HG03520 (cell line): Measurements from ENCODE around the gene FBXL2.
"Not testable (repeated sequence)": the region's sequence is repeated elsewhere in the genome, so short reads cannot be mapped to it uniquely, and the experiment has no call there.

Experiments
- ATAC-seq: cut with Tn5 transposase; IDR thresholded peaks from one replicate; pipeline ENCODE4 v1.9.1; 2021; ENCODE audit warnings: mild to moderate bottlenecking, moderate library complexity; ENCODE audit not compliant: unreplicated experiment

The FBXL2 gene

DNA sequence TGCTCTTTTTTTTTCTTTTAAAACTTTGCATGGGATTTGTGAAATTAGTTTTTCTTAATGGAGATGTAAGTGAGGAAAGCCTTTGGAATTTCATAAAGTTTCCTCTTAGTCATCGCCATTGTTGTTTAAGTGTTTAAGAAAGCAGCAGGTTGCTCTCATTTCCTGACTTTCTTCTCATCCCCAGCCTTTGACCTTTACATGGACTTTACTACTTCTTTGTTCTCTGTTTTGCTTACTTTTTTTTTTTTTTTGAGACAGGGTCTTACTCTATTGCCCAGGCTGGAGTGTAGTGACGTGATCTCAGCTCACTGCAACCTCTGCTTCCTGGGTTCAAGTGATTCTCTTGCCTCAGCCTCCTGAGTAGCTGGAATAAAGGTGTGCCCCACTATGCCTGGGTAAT is 38.6 kb downstream of the FBXL2 start:
- ATAC-seq = no peak

DNA sequence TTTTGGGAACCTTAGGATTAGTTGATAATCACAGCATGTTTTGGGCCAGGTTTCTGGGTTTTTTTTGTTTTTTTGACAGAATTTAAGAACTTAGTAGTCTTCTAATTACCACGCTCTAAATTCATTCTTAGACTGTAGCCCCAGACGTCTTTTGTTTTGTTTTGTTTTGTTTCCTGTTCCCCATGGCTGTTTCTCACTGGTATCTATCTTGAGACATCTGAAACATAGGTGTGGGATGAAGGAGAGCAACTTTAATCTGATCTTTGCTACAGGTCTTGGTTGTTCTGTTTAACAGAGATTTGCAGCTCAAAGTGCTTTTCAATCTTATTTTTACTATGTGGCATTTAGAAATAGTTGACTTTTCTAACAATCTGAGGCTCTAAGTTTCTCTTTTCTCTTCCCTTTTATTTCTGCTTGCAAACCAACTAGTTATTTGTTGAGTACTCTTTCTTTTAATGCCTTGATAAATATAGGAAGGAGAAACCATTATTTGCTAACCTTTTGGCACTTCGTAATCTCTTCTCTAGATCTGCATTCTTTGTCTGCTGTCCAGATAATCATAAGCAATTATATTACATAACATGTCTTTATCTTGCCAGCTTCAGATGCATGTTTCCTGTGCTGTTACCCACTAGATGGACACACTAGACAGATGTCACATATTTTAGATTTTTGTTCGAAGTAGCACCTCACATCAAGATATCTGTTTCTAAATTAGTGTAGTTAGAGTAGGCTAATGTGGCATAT is 40.9 kb downstream of the FBXL2 start:
- no peak for ATAC-seq

DNA sequence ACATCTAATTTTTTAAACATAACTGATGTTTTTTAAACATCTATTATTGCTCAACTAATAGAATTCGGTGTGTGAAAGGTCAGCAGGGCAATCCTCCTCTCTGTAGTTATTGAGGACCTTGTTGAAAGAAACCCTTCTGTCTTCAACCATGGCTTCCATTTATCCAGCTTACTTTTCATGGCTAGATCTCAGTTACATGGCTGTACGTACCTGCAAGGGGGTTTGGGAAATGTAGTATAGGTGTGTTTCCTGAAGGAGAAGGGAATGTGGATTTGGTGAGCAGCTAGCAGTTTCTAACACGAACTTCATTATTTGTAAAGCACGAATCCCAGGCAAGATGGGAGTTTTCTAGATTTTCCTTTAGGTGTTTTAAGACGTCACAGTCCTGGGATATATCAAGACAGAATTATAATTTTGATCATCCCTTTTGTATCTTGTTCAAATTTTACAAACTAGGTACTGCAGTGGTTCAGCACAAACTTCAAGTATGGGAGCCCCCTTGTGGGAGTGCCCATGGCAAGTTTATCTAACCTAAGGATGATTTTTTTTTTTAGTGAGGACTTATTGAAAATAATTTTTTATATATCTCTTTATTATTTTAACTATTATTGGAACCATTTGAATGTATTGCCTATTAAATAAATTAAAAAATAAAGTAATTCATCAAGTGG is 41.6 kb downstream of the FBXL2 start:
- ATAC-seq = no peak

DNA sequence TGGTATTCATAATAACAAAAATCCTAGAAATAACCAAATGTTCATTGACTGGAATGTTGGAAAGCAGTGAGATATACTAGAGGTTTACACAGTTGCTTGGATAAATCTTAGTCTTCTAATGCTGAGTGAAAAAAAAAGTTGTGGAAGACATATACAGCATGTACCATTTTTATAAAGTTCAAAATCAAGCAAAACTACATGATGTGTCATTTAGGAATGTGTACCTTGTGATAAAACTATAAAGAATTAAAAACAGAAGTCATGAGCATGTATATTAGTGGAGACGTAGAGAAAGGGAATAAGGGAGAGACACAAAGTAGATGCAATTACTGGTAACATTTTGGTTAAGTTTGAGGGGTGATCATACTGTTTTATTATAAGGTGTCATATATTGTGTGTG is 45.2 kb downstream of the FBXL2 start:
- ATAC-seq = no peak

DNA sequence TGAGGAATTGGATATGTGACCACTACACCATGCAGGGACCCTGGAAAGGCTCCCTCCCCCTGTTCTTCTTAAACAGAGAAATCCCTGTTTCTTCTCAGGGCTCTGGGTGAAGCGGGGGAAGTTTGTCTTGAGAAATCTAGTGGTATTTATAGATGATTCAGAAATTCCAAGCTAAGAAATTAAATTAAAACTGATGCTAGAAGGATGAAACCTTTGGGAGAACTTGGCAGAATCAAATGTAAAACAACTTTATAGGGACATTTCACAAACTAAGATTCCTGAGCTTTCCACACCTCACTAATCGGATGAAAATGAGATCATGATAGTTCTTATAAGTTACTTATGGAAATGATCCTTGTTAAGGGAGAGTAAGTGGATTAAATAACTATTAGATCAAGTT is 54.2 kb downstream of the FBXL2 start:
- no peak for ATAC-seq

DNA sequence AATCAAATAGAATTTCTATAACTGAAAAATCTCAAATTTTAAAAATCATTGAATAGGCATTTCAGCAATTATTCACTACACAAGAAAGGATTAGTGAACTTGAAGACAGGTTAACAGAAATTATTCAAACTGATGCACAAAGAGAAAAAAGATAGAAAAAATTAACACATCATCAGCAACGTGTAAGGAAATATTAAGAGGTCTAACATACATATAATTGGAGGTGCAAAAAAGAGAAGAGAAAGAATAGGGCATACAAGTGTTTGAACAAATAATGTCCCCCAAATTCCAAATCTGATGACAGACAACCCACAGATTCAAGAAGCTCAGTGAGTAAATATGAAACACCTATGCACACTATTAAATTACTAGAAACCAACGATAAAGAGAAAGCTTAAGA is 57.1 kb downstream of the FBXL2 start:
- no peak for ATAC-seq

DNA sequence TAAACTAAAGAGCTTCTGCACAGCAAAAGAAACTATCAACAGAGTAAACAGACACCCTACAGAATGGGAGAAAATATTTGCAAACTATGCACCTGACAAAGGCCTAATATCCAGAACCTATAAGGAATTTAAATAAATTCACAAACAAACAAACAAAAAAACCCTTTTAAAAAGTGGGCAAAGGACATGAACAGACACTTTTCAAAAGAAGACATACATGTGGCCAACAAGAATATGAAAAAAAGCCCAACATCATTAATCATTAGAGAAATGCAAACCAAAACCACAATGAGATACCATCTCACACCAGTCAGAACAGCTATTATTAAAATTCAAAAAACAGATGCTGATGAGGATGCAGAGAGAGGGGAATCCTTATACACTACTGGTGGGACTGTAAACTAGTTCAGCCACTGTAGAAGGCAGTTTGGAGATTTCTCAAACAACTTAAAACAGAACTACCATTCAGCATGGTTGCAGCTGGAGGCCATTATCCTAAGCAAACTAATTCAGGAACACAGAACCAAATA is 61.8 kb downstream of the FBXL2 start:
- ATAC-seq = not testable (repeated sequence)

DNA sequence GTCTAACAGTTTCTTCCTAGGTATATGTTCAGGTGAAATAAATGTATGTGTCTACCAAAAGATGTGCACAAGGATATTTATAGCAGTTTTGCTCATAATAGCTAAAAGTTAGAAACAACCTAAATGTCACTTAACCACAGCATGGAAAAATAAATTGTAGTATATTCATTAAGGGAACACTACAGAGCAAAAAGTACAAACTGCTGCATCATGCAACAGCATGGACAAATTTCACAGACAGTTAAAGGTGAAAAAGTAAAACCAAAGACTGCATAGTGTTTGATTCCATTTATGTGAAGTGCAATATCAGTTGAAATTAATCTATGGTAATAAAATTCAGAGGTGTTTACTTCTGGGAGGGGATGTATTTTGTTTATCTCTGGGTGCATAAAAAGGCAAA is 62.5 kb downstream of the FBXL2 start:
- no peak for ATAC-seq

DNA sequence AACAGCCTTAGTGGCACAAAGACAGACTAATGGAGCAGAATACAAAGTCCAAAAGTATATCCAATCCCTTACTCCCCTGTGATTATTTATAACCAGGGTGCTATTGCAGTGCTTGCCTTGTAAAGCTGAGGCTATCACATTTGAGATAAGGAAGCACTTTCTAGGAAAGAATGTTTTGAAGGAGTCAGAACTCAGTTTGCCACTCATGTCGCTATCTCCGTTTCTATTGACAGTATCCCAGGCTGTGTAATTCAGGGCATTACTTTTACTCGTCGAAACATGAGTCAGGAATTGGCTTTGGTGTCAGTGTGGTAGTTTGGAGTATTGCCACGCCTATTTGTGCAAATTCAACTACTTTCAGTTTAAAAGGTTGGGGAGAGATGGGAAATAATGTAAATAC is 78.4 kb downstream of the FBXL2 start:
- ATAC-seq = no peak

DNA sequence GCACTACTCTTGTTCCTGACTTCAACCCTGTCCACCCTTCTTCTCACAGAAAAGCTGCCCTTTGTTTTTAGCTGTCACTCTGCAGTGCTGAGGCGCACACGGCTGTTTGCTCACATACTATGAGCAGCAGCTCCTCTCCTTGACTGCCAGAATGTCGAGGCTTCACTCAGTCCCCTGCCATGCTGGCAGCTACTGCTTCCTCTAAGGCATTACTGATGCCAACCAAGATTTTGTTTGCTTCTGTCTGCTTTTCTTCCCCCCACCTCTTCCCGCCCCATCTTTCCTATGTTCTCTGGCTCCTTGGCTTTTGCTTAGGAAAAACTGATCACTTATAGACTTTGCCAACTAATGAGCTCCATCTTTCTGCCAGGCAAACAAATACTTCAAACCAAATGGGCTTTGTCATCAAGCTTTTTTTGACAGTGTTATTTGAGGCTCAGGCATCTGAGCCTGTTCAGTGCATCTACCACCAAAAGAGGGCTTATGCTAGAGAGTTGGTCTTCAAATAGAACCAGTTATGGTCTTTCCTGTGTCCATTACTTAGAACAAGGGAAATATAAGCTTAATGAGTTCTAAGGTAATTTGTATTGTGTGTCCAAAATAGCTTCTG is 81.0 kb downstream of the FBXL2 start:
- no peak for ATAC-seq

DNA sequence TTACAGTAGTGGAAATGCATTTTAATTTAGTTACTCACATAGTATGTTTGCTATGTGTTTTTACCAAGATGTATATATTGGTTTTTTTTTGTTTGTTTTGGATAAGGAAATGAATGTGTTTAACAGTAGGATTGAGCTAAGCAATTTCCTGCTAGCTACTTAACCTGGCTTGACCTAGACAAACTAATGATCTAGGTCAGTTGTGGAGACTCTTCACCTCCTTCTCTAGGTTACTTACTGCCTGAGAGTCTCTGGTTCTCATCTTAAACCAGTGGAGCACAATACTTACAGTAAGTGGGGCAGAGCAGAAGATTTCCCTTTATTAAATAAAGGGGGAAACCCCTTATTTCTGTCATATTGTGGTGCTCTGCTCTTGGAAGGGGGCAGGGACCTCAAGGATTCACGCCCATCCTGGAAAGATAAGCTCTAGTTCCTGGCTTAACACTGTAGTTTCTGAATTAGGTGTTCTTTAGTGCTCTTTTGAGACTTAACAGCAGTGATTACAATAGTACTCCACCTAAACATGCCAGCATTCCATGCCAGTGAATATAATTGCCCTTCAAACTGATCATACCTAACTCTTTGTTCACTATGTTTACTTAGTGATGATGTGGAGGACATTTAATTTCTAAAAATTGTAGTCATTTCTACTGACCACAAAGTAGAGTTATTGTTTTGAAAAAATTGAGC is 83.0 kb downstream of the FBXL2 start:
- ATAC-seq = no peak

DNA sequence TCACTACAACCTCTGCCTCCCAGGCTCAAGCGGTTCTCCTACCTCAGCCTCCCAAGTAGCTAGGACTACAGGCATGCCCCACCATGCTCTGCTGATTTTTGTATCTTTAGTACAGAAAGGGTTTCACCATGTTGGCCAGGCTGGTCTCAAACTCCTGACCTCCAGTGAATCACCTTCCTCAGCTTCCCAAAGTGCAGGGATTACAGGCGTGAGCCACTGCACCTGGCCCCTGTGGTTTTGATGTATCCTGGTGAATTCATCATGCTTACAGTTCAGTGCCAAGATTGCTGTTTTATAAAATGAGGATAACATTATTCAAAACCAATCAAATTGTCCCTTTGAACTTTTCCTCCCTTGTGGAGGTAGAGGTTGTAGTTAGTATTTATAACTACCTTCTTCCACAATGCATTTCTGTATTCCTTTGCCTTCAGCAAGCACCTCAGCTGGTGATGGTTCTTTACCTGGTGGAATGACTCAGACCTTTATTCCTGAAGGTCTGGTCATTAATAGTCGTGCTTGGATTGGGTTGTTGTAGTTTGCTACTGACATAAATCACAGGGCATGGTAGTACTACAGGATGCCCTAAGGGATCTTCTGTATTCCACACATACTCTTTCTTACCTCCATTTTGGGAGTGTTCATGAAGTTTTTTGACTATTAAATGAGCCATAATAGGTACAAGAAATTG is 86.0 kb downstream of the FBXL2 start:
- ATAC-seq = no peak

DNA sequence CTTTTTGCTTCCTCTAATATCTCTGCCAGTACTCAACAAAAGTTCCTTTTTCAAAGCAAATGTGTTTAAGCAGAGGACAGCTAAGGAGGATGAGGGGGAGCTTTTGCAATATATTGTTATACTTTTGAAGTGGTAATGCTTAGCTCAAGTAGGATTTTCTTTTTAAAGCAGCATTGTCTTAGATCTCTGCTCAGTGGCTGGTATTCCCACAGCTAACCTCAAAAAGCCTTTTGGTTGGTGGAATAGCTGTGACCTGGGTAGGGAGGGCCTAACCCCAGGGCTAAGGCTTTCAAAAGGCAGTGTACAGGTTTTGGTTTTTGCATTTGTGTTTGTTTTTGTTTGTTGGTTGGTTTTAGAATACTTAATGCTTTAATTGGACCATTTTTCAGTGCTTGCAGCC is 86.8 kb downstream of the FBXL2 start:
- no peak for ATAC-seq

DNA sequence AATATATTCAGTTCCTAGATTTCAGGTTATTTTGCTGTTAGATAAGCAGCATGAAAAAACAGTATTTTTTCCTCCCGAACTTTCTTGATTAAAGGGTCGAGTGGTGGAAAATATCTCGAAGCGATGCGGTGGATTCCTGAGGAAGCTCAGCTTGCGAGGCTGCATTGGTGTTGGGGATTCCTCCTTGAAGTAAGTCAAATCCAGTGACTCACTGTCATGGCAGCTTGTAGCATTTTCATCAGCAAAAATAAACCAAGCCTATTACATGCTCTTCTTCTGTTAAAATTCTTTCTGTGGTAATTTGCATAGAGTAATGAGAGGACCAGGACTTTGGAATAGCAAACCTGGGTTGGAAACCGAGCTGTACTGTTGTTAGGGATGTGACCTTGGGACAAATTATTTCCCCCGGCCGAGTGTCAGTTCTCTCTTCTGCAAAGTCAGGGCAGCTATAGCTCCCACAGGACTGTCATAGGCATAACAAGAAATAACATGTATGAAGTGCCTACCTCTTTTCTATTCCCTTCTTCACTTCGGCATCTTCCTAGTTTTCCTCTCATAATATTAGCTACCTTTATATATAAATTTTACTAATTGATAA is 87.4 kb downstream of the FBXL2 start:
- ATAC-seq = no peak

DNA sequence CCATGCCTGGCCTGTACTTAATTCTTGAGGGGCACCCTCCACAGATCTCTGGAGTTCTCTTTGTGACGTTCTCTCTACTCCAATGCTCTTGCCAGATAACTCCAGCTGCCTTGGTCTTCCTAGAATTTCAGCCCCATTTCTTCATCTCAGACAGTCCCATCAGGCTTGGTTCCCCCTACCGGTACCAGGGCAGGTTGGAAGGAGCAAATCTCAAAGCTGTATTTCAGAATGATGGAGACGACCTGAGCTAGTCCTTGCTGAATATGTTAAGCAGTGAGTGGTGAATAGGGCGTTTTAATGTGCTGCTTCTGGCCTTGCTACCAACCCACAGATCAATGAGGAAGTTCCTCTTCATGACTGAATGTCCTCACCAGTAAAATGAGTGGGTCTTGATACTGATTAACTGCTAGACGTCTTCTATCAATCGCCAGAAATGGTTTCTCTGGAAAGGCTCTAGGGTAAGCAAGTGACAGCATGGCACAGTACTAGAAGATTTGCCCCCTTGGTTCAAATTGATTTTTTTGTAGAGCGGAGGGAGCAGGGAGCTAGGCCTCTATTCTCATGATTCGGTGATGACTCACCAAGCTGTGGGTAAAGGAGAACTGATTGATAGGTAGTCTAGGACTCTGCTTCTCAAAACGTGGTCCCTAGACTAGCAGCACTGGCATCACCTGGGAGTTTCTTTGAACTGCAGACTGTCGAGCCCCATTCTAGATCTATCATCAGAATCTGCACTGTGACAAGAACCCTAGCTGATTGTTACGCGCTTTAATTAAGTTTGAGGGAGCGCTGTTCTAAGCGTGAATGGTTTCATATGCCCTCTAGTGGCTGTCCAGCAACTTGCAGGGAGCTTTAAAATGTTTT is 95.2 kb downstream of the FBXL2 start:
- peak; percentile 73 for ATAC-seq

DNA sequence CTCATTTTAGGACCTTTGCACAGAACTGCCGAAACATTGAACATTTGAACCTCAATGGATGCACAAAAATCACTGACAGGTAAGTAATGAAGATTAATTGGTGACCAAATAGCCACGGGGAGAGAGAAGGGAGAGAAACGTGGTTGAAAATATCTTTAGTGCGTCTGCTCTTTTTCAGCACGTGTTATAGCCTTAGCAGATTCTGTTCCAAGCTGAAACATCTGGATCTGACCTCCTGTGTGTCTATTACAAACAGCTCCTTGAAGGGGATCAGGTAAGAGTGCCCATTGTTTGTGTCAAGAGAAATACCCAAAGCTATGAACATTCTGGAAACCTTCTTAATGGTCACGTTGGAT is 95.8 kb downstream of the FBXL2 start:
- ATAC-seq = no peak

DNA sequence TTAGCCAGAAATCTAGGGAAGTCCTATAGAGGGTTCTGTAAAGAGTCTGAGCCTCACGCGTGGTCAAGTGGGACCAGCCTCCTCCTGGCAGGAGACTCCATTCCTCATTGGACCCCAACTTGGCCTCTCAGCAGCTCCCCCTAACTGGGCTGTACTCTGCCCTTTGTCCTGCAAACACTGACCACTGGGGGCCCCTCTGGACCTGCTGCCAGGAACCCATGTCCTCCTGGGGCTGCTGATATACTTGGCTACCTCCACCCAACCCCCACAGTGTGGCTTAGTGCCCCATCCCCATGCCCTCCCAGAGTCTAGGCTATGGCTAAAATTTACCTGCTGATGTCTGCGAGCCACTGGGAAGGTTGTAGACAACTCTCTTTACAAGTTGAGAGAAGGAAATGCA is 100.2 kb downstream of the FBXL2 start:
- no peak for ATAC-seq

DNA sequence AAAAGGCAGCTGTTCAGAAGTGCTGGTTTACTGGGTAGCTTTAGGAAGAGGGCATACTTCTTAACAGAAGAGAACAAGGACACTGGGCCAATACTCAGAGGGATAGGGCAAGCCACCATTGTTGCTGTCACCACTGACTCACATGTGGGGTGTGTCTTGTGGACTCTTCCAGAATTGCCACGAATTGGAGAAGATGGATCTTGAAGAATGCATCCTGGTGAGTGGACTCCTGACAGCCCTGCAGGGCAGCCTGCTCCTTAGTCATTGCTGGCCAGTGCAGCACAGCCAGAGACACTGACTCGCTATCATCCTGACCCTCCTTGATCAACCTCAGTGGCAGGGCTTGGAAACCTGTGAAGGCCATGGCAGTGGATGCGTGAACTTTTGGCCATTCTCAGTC is 100.7 kb downstream of the FBXL2 start:
- no peak for ATAC-seq

DNA sequence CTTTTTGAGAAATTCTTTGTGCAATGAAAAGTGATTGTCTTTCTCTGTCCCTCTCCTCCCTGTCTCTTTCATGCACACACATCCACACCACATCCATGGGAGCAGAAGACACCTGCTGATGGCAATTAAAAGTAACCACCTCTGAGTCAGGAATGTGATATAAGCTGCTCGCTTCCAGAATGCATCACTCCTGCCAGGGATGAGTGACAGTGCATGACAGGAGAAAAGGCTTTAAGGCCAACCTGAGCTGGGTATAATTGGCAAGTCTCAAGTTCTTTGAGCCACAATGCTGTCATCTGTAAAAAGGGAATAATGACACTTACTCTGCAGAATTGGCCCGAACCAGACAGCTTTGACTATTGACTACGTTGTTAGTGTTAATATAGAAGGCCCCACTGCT is 103.4 kb downstream of the FBXL2 start:
- ATAC-seq = no peak

DNA sequence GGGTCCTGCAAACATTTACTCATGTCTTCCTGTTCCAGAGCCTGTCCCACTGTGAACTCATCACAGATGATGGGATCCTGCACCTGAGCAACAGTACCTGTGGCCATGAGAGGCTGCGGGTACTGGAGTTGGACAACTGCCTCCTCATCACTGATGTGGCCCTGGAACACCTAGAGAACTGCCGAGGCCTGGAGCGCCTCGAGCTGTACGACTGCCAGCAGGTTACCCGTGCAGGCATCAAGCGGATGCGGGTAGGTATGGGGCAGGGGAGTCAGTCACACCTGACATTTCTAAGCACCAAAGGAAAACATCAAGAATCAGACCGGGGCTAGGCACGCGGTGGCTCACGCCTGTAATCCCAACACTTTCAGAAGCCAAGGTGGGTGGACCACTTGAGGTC is 106.7 kb downstream of the FBXL2 start:
- ATAC-seq = no peak
